ENCODE data around the gene FAM135A. TPM values are rescaled to one million over a fixed set of nuclear protein-coding genes. Genes with fewer than 3 reads are reported as not detected.
"Not testable (repeated sequence)": the region's sequence is repeated elsewhere in the genome, so short reads cannot be mapped to it uniquely, and the experiment has no call there.

The FAM135A gene
- total RNA-seq, 4 donors from 2014 or later = 51.2 to 93.6 (median 82.5) TPM

- Histone ChIP-seq H3K9me3 (peaks cover 0 to 4% (median 0%) of the 10 kb centered on the region in 4 donors), H3K36me3 (no peaks in the 10 kb centered on the region), H3K4me1 (no peaks in the 10 kb centered on the region), H3K4me3 (no peak overlapping the region), H3K27me3 (no peaks in the 10 kb centered on the region), H3K27ac (no peak overlapping the region)
- TF ChIP-seq CTCF (IDR thresholded peaks at IDR 0.05) (no peak), POLR2A (IDR thresholded peaks at IDR 0.05) (no peak)
- no peak for DNase-seq
Observed at GRCh38 chr6:70601014-70601413, 187.7 kb downstream of the FAM135A start.

DNA sequence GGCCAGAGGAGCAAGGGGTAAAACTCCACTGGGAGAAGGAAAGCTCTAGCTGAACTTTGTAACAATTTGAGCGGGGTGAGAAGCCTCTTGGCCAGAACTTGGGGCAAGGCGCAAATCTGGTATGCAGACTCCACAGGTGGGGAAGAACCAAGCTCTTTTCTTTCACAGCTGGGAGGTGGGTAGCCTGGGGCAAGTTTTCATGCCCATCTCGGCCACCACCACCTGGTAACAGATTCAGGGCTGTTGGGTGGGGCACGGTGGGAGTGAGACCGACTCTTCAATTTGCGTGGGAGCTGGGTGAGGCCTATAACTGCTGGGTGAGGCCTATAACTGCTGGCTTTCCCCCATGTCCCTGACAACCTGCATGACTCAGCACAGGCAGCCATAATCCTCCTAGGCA, 190.9 kb downstream of the FAM135A start:
- Histone ChIP-seq H3K27me3 (no peaks in the 10 kb centered on the region), H3K9me3 (peaks cover 0 to 4% (median 0%) of the 10 kb centered on the region in 4 donors), H3K36me3 (no peaks in the 10 kb centered on the region), H3K27ac (no peak overlapping the region), H3K4me1 (no peaks in the 10 kb centered on the region), H3K4me3 (no peak overlapping the region)
- no peak for TF ChIP-seq CTCF (IDR thresholded peaks at IDR 0.05)
- no peak for TF ChIP-seq POLR2A (IDR thresholded peaks at IDR 0.05)
- DNase-seq = no peak

- DNase-seq, H3K36me3 ChIP-seq, H3K27ac ChIP-seq, H3K4me3 ChIP-seq, H3K27me3 ChIP-seq, H3K4me1 ChIP-seq, H3K9me3 ChIP-seq: not testable (repeated sequence)
Observed at GRCh38 chr6:70607371-70607770, 194.1 kb downstream of the FAM135A start.

- H3K36me3 ChIP-seq, H3K27ac ChIP-seq, H3K9me3 ChIP-seq, H3K27me3 ChIP-seq, H3K4me1 ChIP-seq, H3K4me3 ChIP-seq, DNase-seq: not testable (repeated sequence)
Observed at GRCh38 chr6:70609181-70609580, 195.9 kb downstream of the FAM135A start.

Small RNA genes lying within 50 kb of the gene (small RNA-seq; reads per million reads assigned to genes)
- gene RNU7-48P = 0 reads per million in 2 donors

Other genes starting within 250 kb of the FAM135A start
- not detected for gene COL9A1, start 110.4 kb upstream of the FAM135A start, total RNA-seq
- gene SDHAF4, start 153.4 kb downstream of the FAM135A start, total RNA-seq = 10 to 100 TPM in 1 of 4 donors, 1 to 10 TPM in 3; 4.1 to 19.1 (median 7.5) TPM

Data from Peyer's patch (tissue), 4 donors.